HG03432 (cell line): Measurements from ENCODE around the gene FBXO11.

ENCODE experiments used
- ATAC-seq: cut with Tn5 transposase; IDR thresholded peaks from one replicate; pipeline ENCODE4 v1.9.1; 2021; ENCODE audit warnings: mild to moderate bottlenecking, moderate library complexity; ENCODE audit not compliant: unreplicated experiment

Gene FBXO11

DNA sequence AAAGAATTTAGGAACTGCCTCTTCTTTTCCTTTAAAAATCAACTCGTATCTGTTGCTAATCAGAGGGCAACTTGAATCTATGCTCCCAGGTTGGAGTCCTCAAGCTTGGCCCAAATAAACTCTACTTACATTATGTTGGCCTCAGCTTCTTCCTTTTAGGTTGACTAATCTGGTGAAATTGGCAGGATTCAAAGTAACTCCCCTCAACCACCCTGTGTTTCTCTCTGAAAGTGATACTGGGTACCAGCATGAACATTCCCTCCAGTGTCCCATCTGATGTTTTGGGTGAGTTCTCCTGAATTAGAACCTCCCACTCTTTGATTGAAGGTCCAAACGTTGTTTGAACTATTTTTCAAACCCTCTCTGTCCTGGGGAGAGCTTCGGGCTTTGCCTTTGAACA is 164.7 kb downstream of the FBXO11 start:
- no peak for ATAC-seq

DNA sequence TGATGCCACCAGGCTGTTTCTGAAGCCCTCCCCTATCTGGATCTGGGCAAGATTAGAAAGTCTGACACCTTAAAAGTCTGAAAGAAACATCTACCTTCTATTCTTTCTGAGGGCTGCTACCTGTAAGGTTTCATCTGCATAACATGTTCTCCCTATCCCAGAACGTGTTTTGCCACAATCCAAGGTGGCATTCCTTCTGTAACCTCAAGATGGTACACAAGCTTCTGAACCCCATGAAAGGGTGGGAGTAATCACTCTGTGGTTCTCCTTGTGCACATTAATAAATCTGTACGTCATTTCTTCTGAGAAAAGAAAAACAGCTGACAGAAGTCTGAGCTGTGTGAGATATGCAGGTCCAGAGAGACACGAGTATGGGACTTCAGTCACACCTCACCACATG is 165.2 kb downstream of the FBXO11 start:
- no peak for ATAC-seq
